OCI-LY3 (cell line): ENCODE measurements around the gene SMAD5.

Experiments
- CTCF ChIP-seq: fragments of 200-600, 300-600 bp; sonication (generic); IDR thresholded peaks from 2 replicates; pipeline ENCODE4 v1.5.1; 2014; ENCODE audit warnings: antibody characterized with exemption, low read length, low read depth
- EZH2phosphoT487 ChIP-seq: fragments of 200-600 bp; shearing (Covaris generic); IDR thresholded peaks from 2 replicates; pipeline ENCODE4 v1.6.1; 2018; ENCODE audit warnings: antibody characterized with exemption, mixed run types, low read depth

DNA sequence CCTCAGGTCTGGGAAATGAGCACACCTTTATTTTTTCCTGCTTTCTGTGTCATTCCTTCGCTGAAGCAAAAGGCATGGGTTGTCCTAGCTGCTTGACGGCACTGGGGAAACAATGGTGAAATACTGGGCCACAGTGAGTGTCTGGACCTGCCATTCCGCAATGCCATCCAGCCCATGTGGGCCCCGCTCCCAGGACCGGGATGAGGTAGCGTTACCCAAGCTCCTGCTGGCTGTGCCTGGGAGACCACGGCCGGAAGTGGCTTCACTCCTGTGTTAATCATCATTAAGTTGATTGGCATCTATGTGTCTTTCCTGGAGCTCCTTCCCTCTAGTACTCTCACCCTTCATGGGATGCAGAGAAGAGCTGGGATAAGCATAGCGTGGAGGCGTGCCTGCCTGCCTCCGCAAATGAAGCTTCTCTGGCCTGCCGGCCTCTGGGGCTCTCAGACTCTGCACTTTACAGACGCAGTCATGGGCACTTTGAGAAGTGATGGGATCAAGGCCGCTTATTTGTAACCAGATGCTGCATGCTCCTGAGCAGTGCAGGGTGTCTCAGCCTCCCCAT is 76.8 kb downstream of the SMAD5 start:
- TF ChIP-seq CTCF (no peak), EZH2phosphoT487 (no peak)
